D721Med (cell line): ENCODE data around the gene MYCBP2.

ENCODE experiments used
- DNase-seq: peaks from one replicate; pipeline ENCODE4 v3.0.0; 2011; ENCODE audit warnings: low spot score; ENCODE audit not compliant: insufficient read length
- FAIRE-seq: peaks from 2 replicates; lab custom pipeline; 2011; peaks lifted over from hg19 to GRCh38; lab: Jason Lieb, UNC
- TF ChIP-seq, protein P1 (sequence below): IDR thresholded peaks from 2 replicates; pipeline ENCODE4 v1.5.1; 2012; ENCODE audit warnings: mild to moderate bottlenecking, control low read depth; ENCODE audit not compliant: insufficient read depth; ENCODE audit errors: missing control alignments

Gene MYCBP2

DNA sequence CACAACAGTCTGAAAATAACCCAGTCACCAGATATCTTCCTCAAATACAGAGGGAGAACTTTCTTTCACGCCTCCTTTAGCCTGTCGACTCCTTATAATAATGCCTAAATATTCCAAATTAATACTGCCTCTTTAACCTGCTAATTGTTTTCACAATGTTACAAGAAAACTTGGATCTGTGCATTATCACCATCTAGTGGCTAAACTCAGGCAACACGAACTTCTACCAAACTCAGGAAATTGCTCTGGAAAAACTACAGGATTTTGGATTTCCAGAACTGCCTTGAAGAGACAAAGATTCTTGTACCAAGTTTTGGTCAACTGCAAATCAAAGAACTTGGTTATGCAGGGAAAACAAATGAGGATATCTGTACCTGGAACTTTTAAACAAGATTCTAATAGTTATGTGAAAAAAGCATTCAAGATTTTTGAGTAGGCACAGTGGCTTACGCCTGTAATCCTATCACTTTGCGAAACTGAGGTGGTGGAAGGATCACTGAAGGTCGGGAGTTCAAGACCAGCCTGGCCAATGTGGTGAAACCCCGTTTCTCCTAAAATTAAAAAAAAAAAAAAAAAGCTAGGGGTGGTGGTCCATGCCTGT lies 324.2 kb downstream of the MYCBP2 start:
- DNase-seq = no peak
- FAIRE-seq = no peak

DNA sequence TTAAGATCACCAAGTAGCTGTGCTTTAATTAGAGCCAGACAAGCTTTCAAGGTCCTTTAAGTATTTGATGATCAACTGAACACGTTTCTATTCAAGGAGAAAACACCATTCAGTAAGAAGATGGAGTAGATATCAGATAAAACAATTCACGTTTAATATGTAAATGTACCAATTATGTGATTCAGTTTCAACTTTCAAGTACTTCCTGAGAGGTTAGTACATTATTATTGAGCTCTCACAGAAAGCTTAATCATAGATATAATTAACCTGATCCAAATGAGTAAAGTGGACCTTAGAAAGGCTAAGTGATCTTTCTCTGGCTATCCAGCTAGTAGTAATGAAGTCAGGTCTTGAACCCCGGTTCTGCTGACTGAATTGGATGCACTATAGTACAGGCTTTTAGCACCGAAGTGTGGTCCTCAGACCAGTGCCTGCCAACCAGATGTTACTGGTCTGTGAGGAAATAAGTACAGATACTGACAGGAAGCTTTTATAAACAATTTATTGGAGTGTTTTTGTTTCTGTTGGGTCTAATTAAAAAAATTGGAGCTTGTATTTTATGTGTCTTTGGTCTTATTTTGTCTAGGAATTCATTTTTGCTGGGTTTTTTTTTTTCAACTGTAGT lies 324.8 kb downstream of the MYCBP2 start:
- DNase-seq (no peak), FAIRE-seq (peak; percentile 80)

More for the DNA sequence above, 324.2 kb downstream of the MYCBP2 start:
- TF ChIP-seq, protein P1, sequence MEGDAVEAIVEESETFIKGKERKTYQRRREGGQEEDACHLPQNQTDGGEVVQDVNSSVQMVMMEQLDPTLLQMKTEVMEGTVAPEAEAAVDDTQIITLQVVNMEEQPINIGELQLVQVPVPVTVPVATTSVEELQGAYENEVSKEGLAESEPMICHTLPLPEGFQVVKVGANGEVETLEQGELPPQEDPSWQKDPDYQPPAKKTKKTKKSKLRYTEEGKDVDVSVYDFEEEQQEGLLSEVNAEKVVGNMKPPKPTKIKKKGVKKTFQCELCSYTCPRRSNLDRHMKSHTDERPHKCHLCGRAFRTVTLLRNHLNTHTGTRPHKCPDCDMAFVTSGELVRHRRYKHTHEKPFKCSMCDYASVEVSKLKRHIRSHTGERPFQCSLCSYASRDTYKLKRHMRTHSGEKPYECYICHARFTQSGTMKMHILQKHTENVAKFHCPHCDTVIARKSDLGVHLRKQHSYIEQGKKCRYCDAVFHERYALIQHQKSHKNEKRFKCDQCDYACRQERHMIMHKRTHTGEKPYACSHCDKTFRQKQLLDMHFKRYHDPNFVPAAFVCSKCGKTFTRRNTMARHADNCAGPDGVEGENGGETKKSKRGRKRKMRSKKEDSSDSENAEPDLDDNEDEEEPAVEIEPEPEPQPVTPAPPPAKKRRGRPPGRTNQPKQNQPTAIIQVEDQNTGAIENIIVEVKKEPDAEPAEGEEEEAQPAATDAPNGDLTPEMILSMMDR = peak; percentile 66

DNA sequence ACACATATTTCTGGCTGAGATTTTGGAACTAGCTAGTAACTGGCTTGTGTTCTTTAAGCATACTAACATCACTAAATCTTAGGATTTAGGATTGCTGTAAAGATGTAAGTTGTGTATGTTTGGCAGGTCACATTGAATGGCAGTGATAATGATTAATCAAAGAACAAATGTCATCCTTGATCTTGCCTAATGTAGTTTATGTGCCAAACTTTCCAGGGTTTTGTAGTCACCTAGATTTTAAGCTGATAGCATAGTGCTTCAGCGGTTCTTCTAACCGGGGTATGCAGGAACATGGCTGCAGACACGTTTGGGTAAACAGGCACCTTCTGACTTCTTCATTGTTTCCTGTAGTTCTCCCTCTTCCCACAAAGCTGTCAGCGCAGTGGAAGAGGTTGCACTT lies 325.4 kb downstream of the MYCBP2 start:
- no peak for FAIRE-seq

More for the DNA sequence above, 324.8 kb downstream of the MYCBP2 start:
- TF ChIP-seq, protein P1 = no peak

DNA sequence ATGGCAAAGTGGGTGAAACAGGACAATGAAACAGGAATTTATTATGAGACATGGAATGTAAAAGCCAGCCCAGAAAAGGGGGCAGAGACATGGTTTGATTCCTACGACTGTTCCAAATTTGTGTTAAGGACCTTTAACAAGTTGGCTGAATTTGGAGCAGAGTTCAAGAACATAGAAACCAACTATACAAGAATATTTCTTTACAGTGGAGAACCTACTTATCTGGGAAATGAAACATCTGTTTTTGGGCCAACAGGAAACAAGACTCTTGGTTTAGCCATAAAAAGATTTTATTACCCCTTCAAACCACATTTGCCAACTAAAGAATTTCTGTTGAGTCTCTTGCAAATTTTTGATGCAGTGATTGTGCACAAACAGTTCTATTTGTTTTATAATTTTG lies 326.4 kb downstream of the MYCBP2 start:
- DNase-seq = no peak
- TF ChIP-seq, protein P1 = no peak
- FAIRE-seq = no peak

More for the DNA sequence above, 325.4 kb downstream of the MYCBP2 start:
- TF ChIP-seq, protein P1 = no peak
- DNase-seq = no peak
